SK-N-SH (cell line): ENCODE data around the gene ZC3H18. TPM values are rescaled to one million over a fixed set of nuclear protein-coding genes. Genes with fewer than 3 reads are reported as not detected.

Source experiments
- CTCF ChIA-PET: fragments of 300-600, 350-600 bp; formaldehyde crosslinking; extraction: SDS; loops from one replicate; lab custom pipeline; 2021; lab: Yijun Ruan, JAX
- POLR2A ChIA-PET: fragments of 350-600 bp; sonication (Branson Sonifier 250); formaldehyde crosslinking; extraction: SDS; loops from one replicate; lab custom pipeline; 2020; ENCODE audit warnings: antibody characterized with exemption, inconsistent platforms; lab: Yijun Ruan, JAX
- DNase-seq: peaks from one replicate; pipeline ENCODE4 v3.0.0; 2012
- H2AFZ ChIP-seq: fragments of 200-600 bp; sonication (generic); 2 replicates; pipeline ENCODE4 v1.8.1; 2016; ENCODE audit warnings: antibody characterized with exemption, mild to moderate bottlenecking, low read depth
- H3F3A ChIP-seq: fragments of 200-600 bp; sonication (generic); replicated peaks from 2 replicates; pipeline ENCODE3; 2016; ENCODE audit warnings: antibody characterized with exemption, mild to moderate bottlenecking; ENCODE audit not compliant: insufficient read depth
- H3K27ac ChIP-seq, 2 experiments: fragments of 200-500 bp in 1 of 2; fragments of 200-600 bp in 1 of 2; sonication (Bioruptor generic) in 1 of 2; sonication (generic), shearing (Covaris generic) in 1 of 2; 2 replicates each; pipeline versions ENCODE4 v1.5.1 to v1.6.1; 2014 to 2016; ENCODE audit warnings: low read depth in 2 of 2, inconsistent platforms in 1 of 2, low read length in 1 of 2, mild to moderate bottlenecking in 1 of 2, mixed read lengths in 1 of 2
- H3K27me3 ChIP-seq: fragments of 200-600 bp; sonication (generic), shearing (Covaris generic); 2 replicates; pipeline ENCODE4 v1.6.1; 2016; ENCODE audit warnings: mixed run types; ENCODE audit not compliant: insufficient read depth
- H3K36me3 ChIP-seq, 2 experiments: fragments of 200-500 bp in 1 of 2; fragments of 200-600 bp in 1 of 2; sonication (Bioruptor generic) in 1 of 2; sonication (generic) in 1 of 2; replicated peaks in 1 of 2; 2 replicates each; pipeline versions ENCODE3 to v1.5.1; 2014 to 2016; ENCODE audit warnings: low read length in 1 of 2, mild to moderate bottlenecking in 1 of 2; ENCODE audit not compliant: insufficient read depth in 2 of 2, control insufficient read depth in 1 of 2
- H3K4me1 ChIP-seq, 2 experiments: fragments of 200-500 bp in 1 of 2; fragments of 200-600 bp in 1 of 2; sonication (Bioruptor generic) in 1 of 2; sonication (generic), shearing (Covaris generic) in 1 of 2; 2 replicates each; pipeline versions ENCODE4 v1.5.1 to v1.6.1; 2014 to 2016; ENCODE audit warnings: low read depth in 1 of 2, low read length in 1 of 2, mixed run types in 1 of 2; ENCODE audit not compliant: insufficient read depth in 2 of 2, control insufficient read depth in 1 of 2
- H3K4me2 ChIP-seq: fragments of 200-600 bp; sonication (generic), shearing (Covaris generic); 2 replicates; pipeline ENCODE4 v1.6.1; 2017; ENCODE audit warnings: mixed run types
- H3K4me3 ChIP-seq, 2 experiments: fragments of 200-500 bp in 1 of 2; fragments of 200-600 bp in 1 of 2; sonication (Bioruptor generic) in 1 of 2; sonication (generic), shearing (Covaris generic) in 1 of 2; 2 replicates each; pipeline versions ENCODE4 v1.5.1 to v1.8.1; 2014 to 2016; ENCODE audit warnings: low read depth in 2 of 2, inconsistent platforms in 1 of 2, low read length in 1 of 2, mild to moderate bottlenecking in 1 of 2, mixed read lengths in 1 of 2, moderate library complexity in 1 of 2
- H3K79me2 ChIP-seq: fragments of 200-600 bp; sonication (generic); 2 replicates; pipeline ENCODE4 v1.8.1; 2017; ENCODE audit warnings: mild to moderate bottlenecking; ENCODE audit not compliant: insufficient read depth
- H3K9ac ChIP-seq: fragments of 200-600 bp; sonication (generic); 2 replicates; pipeline ENCODE4 v1.6.1; 2017; ENCODE audit warnings: mixed run types
- H3K9me2 ChIP-seq: fragments of 200-600 bp; sonication (generic); 2 replicates; pipeline ENCODE4 v1.6.1; 2017; ENCODE audit warnings: mixed run types
- H3K9me3 ChIP-seq: fragments of 200-600 bp; sonication (generic); 2 replicates; pipeline ENCODE4 v1.6.1; 2017; ENCODE audit warnings: mixed run types, mild to moderate bottlenecking, moderate library complexity
- H4K20me1 ChIP-seq: fragments of 200-600 bp; sonication (generic); 2 replicates; pipeline ENCODE4 v1.6.1; 2017; ENCODE audit warnings: mild to moderate bottlenecking, mixed run types; ENCODE audit not compliant: insufficient read depth
- CHD2 ChIP-seq: fragments of 150-350 bp; IDR thresholded peaks from 2 replicates; pipeline ENCODE4 v1.6.1; 2018; ENCODE audit warnings: low read length; ENCODE audit not compliant: partially characterized antibody
- EP300 ChIP-seq, 2 experiments: IDR thresholded peaks; 2 replicates each; pipeline versions ENCODE4 v1.4.0 to v1.6.1; 2012; ENCODE audit warnings: borderline replicate concordance in 1 of 2, low read depth in 1 of 2, low read length in 1 of 2
- EZH2phosphoT487 ChIP-seq: fragments of 200-600 bp; sonication (generic); IDR thresholded peaks from 2 replicates; pipeline ENCODE4 v1.6.1; 2017; ENCODE audit warnings: low read depth, mixed run types, mild to moderate bottlenecking, antibody characterized with exemption, moderate library complexity, borderline replicate concordance
- FOSL2 ChIP-seq: IDR thresholded peaks from 2 replicates; pipeline ENCODE4 v1.4.0; 2012; ENCODE audit warnings: low read depth, mild to moderate bottlenecking, moderate library complexity, borderline replicate concordance
- FOXJ3 ChIP-seq: sonication (generic); formaldehyde crosslinking; IDR thresholded peaks from 2 replicates; pipeline ENCODE4 v1.5.1; 2020; ENCODE audit warnings: mild to moderate bottlenecking, missing genetic modification reagents
- FOXM1 ChIP-seq: IDR thresholded peaks from 2 replicates; pipeline ENCODE4 v1.4.0; 2012; ENCODE audit warnings: low read depth, mild to moderate bottlenecking
- GABPA ChIP-seq: IDR thresholded peaks from 2 replicates; pipeline ENCODE4 v1.4.0; 2012; ENCODE audit warnings: low read depth, mild to moderate bottlenecking
- GATA2 ChIP-seq: sonication (generic); formaldehyde crosslinking; IDR thresholded peaks from 2 replicates; pipeline ENCODE4 v1.5.0; 2020; ENCODE audit warnings: mild to moderate bottlenecking, missing genetic modification reagents
- JUND ChIP-seq: IDR thresholded peaks from 2 replicates; pipeline ENCODE4 v1.4.0; 2012
- MXI1 ChIP-seq: IDR thresholded peaks from 2 replicates; pipeline ENCODE4 v1.6.1; 2012; ENCODE audit warnings: mild to moderate bottlenecking, low read depth, low read length, improper control_type of control experiment
- NFIC ChIP-seq: IDR thresholded peaks from 2 replicates; pipeline ENCODE4 v1.4.0; 2012; ENCODE audit warnings: borderline replicate concordance
- NRF1 ChIP-seq: IDR thresholded peaks from 2 replicates; pipeline ENCODE4 v1.6.1; 2012; ENCODE audit warnings: low read depth, mild to moderate bottlenecking, low read length
- POLR2AphosphoS5 ChIP-seq: IDR thresholded peaks from 2 replicates; pipeline ENCODE4 v1.6.1; 2012; ENCODE audit warnings: low read depth, low read length
- RAD21 ChIP-seq: IDR thresholded peaks from 2 replicates; pipeline ENCODE4 v1.6.1; 2012; ENCODE audit warnings: mild to moderate bottlenecking, low read length
- RFX5 ChIP-seq: IDR thresholded peaks from 2 replicates; pipeline ENCODE4 v1.6.1; 2012; ENCODE audit warnings: mild to moderate bottlenecking, improper control_type of control experiment, low read length
- RXRA ChIP-seq: IDR thresholded peaks from 2 replicates; pipeline ENCODE4 v1.4.0; 2012; ENCODE audit warnings: low read depth, mild to moderate bottlenecking, borderline replicate concordance
- SIN3A ChIP-seq: IDR thresholded peaks from 2 replicates; pipeline ENCODE4 v1.6.1; 2012; ENCODE audit warnings: low read depth, mild to moderate bottlenecking, low read length, moderate library complexity, borderline replicate concordance
- SMC3 ChIP-seq: IDR thresholded peaks from 2 replicates; pipeline ENCODE4 v1.6.1; 2012; ENCODE audit warnings: low read depth, low read length, improper control_type of control experiment
- TAF1 ChIP-seq: IDR thresholded peaks from 2 replicates; pipeline ENCODE4 v1.6.1; 2012; ENCODE audit warnings: low read depth, mild to moderate bottlenecking, low read length, moderate library complexity, borderline replicate concordance
- WGBS: methylation state at CpG from one replicate; pipeline ENCODE4 v1.1.6; 2017; ENCODE audit warnings: low lambda C conversion rate; 5-methylcytosine and 5-hydroxymethylcytosine counted together
- polyA plus RNA-seq, 3 experiments: library from polyadenylated mRNA; depleted of rRNA; stranded (reverse); fragments of >200 nt; gene quantifications; 2 replicates each; pipeline ENCODE4 v1.2.3, GENCODE V29; 2012
- TF ChIP-seq, protein P1 (sequence below): fragments of 150-350 bp; IDR thresholded peaks from 2 replicates; pipeline ENCODE4 v1.6.1; 2017; ENCODE audit warnings: antibody characterized with exemption, low read length, low read depth, borderline replicate concordance
- TF ChIP-seq, protein P2 (sequence below): IDR thresholded peaks from 2 replicates; pipeline ENCODE4; 2012

Gene ZC3H18
- polyA plus RNA-seq, 1 of the 3 experiments (the other 2 are of a cell fraction): 32.7 TPM

DNA sequence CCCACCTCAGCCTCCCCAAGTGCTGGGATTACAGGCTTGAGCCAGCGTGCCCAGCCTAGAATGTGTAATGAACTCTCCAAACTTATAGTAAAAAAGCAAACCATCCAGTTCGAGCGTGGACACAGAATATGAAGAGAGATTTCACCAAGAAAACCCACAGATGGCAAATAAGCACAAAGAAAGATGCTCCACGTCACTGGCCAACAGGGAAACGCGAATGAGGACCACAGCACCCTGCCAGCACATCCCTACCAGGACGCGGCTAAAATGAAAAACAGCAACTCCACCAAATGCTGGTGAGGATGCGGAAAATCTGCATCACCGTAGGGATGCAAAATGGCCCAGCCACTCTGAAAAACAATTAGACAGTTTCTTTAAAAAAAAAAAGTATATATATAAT, 91.3 kb downstream of the ZC3H18 start (continued):
- TF ChIP-seq FOXJ3 (CRISPR knock-in tag) (no peak), RXRA (no peak), NFIC (no peak), JUND (no peak), SMC3 (no peak), GATA2 (CRISPR knock-in tag) (no peak), FOSL2 (no peak)
- TF ChIP-seq, protein P1, sequence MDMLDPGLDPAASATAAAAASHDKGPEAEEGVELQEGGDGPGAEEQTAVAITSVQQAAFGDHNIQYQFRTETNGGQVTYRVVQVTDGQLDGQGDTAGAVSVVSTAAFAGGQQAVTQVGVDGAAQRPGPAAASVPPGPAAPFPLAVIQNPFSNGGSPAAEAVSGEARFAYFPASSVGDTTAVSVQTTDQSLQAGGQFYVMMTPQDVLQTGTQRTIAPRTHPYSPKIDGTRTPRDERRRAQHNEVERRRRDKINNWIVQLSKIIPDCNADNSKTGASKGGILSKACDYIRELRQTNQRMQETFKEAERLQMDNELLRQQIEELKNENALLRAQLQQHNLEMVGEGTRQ: no peak
- TF ChIP-seq, all 33 proteins: peak for 0

DNA sequence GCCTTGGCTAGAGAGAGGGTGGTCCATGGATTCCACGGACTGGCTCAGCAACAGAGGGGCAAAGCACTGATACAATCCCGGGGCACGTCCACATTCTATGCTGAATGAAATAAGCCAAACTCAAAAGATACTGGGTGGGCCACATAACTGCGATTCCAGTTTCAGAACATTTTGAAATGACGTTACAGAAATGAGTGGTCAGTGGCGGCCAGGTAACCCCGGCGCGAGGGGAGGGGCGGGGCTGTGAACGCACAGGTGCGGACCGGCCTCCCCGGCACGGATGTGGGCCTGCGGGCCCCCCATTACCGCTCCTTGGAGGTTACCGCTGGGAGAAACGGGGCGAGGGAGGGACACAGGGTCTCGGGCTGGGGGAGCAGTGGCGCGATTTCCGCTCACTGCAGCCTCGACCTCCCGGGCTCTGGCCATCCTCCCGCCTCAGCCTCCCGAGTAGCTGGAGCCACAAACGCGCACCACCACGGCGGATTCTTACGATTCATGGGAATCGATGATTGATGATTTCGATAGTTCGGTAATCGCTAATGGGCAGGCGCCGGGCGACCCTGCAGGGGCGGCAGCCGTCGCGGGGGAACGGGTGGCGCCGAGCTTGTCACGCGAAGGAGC, 92.1 kb downstream of the ZC3H18 start:
- Histone ChIP-seq H3K9me3 (no peaks in the 10 kb centered on the region), H4K20me1 (no peaks in the 10 kb centered on the region), H3K27ac (peak overlapping the region in 1 of 2 experiments; percentile 12; a peak in 1 of 4 replicates), H3K36me3 (no peaks in the 10 kb centered on the region), H3K27me3 (no peaks in the 10 kb centered on the region), H3K9me2 (no peaks in the 10 kb centered on the region), H3F3A (peaks cover 4% of the 10 kb centered on the region), H3K9ac (peak overlapping the region; percentile 82)
- POLR2A ChIA-PET: interaction anchor here (1.0 kb wide), 1 partner anchor 198 kb away, joined by 3 read pairs; no protein-coding TSS in a partner anchor
- no peak for TF ChIP-seq POLR2AphosphoS5
- TF ChIP-seq, all 33 proteins: peak for 0
- DNase-seq: no peak
- Histone ChIP-seq H3K79me2 (peaks cover 11% of the 10 kb centered on the region), H3K4me3 (peak overlapping the region; percentile 82 to 92), H3K4me2 (peak overlapping the region; percentile 99), H2AFZ (peak overlapping the region; percentile 98), H3K4me1 (peaks cover 0 to 5% of the 10 kb centered on the region in 2 experiments; a peak in 1 of 4 replicates)
- CTCF ChIA-PET: interaction anchor here (0.7 to 1.4 kb wide), 3 partner anchors 12 to 103 kb away, joined by 3 to 6 read pairs (median 3); partner anchors contain the start of gene CYBA
- WGBS: 11% methylated on average over 8 of the region's 49 CpGs

DNA sequence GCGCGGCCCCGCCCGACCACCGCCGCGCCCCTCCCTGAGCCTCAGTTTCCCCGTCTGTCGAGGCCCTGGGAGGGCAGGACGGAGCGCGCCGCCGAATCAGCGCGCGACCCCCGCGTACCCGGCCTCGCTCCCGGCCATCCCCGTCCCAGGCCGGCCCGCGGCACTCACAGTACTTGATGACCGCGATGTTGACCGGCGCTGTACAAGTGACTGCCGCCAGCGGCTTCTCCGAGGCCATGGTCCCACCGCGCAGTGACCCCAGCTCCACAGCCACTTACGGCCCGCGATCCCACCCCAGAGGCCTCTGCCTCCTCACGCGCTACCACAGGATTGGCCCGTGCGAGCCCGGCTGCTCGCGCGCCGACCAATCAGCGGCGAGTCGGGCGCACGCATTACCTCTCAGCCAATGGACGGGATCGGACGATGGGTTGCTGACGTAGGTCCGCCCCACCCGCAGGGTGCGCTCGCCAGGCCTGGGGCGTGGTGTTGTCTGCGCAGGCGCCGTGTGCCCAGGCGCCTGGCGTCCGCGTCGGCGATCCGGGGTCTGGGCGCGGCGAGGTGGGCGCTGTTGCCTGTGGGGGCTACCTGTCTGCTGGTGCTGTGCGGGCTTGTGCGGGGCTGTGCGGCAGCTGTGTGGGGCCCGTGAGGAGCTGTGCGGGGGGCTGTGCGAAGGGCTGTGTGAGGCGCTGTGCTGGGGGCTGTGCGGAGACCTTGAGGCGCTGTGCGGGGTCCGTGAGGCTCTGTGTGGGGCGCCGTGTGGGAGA, 92.8 kb downstream of the ZC3H18 start, which contains the start of gene MVD:
TSS of gene MVD (minus strand) at position 249 of the 764 bp plus-strand sequence. CDS start at position 238, 11 bp downstream.
- Histone ChIP-seq H3K79me2 (peaks cover 11% of the 10 kb centered on the region), H3K36me3 (no peaks in the 10 kb centered on the region), H3K4me3 (peak within 1 kb of the TSS; percentile 82 to 92), H3K4me2 (peak within 1 kb of the TSS; percentile 99), H3K9ac (peak within 1 kb of the TSS; percentile 82), H2AFZ (peak within 1 kb of the TSS; percentile 98), H3K9me3 (no peaks in the 10 kb centered on the region), H3F3A (peaks cover 4% of the 10 kb centered on the region), H3K9me2 (no peaks in the 10 kb centered on the region), H3K4me1 (peaks cover 0 to 5% of the 10 kb centered on the region in 2 experiments; a peak in 1 of 4 replicates), H3K27ac (peak within 1 kb of the TSS in 1 of 2 experiments; percentile 74; a peak in 1 of 4 replicates), H3K27me3 (no peaks in the 10 kb centered on the region), H4K20me1 (no peaks in the 10 kb centered on the region)
- WGBS: under 1% methylated on average over 27 of the region's 88 CpGs
- DNase-seq: peak; percentile 100
- ChIA-PET POLR2A (interaction anchor here (0.6 to 1.0 kb wide), 2 partner anchors 34 to 198 kb away, joined by 3 read pairs; no protein-coding TSS in a partner anchor), CTCF (interaction anchor here (0.6 to 1.4 kb wide), 6 partner anchors 8 to 104 kb away, joined by 3 to 6 read pairs (median 4); partner anchors contain the start of gene CYBA)
- TF ChIP-seq, protein P2, sequence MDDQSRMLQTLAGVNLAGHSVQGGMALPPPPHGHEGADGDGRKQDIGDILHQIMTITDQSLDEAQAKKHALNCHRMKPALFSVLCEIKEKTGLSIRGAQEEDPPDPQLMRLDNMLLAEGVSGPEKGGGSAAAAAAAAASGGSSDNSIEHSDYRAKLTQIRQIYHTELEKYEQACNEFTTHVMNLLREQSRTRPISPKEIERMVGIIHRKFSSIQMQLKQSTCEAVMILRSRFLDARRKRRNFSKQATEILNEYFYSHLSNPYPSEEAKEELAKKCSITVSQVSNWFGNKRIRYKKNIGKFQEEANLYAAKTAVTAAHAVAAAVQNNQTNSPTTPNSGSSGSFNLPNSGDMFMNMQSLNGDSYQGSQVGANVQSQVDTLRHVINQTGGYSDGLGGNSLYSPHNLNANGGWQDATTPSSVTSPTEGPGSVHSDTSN: no peak
- no peak for TF ChIP-seq RAD21
- no peak for TF ChIP-seq FOSL2
- no peak for TF ChIP-seq FOXM1
- peak; percentile 57 for TF ChIP-seq TAF1
- TF ChIP-seq JUND: no peak
- peak; percentile 64; the same call in 1 of the 2 replicates for TF ChIP-seq MXI1
- TF ChIP-seq EP300 (IDR thresholded peaks at IDR 0.05; ENCODE audit: borderline replicate concordance in 1 of 2, low read depth in 1 of 2, low read length in 1 of 2): no peak
- TF ChIP-seq EZH2phosphoT487: no peak
- peak; percentile 76 for TF ChIP-seq NRF1
- TF ChIP-seq FOXJ3 (CRISPR knock-in tag): no peak
- no peak for TF ChIP-seq GABPA
- peak; percentile 90 for TF ChIP-seq RFX5
- TF ChIP-seq SIN3A: no peak; the same call in 1 of the 2 replicates
- TF ChIP-seq CHD2: peak; percentile 89
